Omental fat pad (tissue), 4 donors: Measurements from ENCODE around the gene HAUS7. TPM values are rescaled to one million over a fixed set of nuclear protein-coding genes. Genes with fewer than 3 reads are reported as not detected.
"Not testable (repeated sequence)": the region's sequence is repeated elsewhere in the genome, so short reads cannot be mapped to it uniquely, and the experiment has no call there.

Source experiments
- ATAC-seq: fragments of 150-250 bp; one replicate; pipeline ENCODE4 v1.9.1; 2016; ENCODE audit warnings: mild to moderate bottlenecking, moderate library complexity; ENCODE audit not compliant: low FRiP score
- DNase-seq: peaks from one replicate; pipeline ENCODE4 v3.0.0-alpha.2; 2019; ENCODE audit warnings: low spot score
- total RNA-seq, 4 donors: library from RNA; depleted of rRNA; stranded (reverse); fragments of >200 nt; gene quantifications; one replicate each; pipeline ENCODE4 v1.1.0, GENCODE V29; 2016
- TF ChIP-seq, protein P1 (sequence below), 3 donors: fragments of 450-650 bp; IDR thresholded peaks; one replicate each; pipeline ENCODE4 v1.5.1; 2016 to 2017; ENCODE audit warnings: antibody characterized with exemption in 3 of 3, mild to moderate bottlenecking in 3 of 3, moderate library complexity in 2 of 3

HAUS7 gene
- total RNA-seq, 4 donors from 2014 or later: 14.9 to 35.0 (median 23.9) TPM

DNA sequence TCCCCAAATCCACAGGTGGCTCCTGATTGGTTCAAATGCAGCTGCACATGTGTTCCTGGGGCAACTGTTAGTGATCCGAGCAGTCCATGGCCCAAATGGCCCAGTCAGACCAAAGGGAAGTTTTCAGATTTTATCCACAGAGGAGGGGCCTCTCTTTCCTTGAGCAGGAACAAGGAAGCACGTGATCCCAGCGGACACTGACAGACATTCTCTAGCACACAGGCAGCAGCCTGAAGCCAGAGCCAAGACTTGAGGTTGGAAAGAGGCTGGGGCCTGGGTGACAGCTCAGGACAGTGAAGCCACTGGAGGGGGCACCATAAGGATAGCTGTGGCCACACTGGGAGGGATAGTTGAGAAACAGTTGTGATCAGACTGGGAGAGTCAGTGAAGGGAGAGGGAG lies 62.6 kb downstream of the HAUS7 start:
- no peak for ATAC-seq
- DNase-seq: no peak
- TF ChIP-seq, protein P1, sequence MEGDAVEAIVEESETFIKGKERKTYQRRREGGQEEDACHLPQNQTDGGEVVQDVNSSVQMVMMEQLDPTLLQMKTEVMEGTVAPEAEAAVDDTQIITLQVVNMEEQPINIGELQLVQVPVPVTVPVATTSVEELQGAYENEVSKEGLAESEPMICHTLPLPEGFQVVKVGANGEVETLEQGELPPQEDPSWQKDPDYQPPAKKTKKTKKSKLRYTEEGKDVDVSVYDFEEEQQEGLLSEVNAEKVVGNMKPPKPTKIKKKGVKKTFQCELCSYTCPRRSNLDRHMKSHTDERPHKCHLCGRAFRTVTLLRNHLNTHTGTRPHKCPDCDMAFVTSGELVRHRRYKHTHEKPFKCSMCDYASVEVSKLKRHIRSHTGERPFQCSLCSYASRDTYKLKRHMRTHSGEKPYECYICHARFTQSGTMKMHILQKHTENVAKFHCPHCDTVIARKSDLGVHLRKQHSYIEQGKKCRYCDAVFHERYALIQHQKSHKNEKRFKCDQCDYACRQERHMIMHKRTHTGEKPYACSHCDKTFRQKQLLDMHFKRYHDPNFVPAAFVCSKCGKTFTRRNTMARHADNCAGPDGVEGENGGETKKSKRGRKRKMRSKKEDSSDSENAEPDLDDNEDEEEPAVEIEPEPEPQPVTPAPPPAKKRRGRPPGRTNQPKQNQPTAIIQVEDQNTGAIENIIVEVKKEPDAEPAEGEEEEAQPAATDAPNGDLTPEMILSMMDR (IDR thresholded peaks at IDR 0.05): no peak

DNA sequence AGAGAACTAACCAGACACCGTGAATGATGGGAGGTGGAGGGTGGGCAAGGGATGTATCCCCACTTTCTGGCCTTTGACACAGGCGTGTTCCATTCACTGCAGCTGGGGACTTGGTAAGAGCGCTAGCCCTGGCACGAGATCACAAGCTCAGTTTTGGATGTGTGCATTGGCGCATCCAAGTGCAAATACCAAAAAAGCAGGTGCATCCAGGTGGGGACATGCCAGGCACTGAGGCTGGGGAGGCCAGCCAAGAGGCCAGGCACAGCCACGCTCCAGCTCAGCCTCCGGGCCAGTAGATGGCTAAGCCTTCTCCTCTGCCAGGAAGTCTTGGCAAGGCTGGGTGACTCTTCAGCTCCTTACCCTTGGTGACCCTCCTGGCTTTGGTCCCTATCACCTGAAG lies 63.5 kb downstream of the HAUS7 start:
- TF ChIP-seq, protein P1 (IDR thresholded peaks at IDR 0.05): no peak
- DNase-seq (no peak), ATAC-seq (no peak)

DNA sequence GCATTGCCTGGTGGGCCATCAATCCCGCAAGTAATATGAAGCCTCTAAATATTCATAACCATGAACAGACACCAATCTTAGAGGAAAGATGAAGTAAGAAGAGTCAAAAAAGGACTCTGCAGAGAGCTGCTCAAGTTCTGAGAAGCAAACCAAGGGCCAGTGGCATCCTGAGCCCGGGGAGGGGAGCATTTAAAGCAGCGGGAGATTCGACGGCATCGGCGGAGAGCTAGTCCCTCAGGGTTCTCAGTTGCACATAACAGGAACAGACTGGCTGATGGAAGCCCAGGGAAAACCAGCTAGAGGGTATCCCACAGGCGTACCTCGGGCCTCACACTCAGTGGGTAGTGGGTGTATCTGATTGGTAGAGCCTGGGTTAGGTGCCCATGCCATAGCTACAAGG lies 64.4 kb downstream of the HAUS7 start:
- TF ChIP-seq, protein P1 (IDR thresholded peaks at IDR 0.05): no peak

DNA sequence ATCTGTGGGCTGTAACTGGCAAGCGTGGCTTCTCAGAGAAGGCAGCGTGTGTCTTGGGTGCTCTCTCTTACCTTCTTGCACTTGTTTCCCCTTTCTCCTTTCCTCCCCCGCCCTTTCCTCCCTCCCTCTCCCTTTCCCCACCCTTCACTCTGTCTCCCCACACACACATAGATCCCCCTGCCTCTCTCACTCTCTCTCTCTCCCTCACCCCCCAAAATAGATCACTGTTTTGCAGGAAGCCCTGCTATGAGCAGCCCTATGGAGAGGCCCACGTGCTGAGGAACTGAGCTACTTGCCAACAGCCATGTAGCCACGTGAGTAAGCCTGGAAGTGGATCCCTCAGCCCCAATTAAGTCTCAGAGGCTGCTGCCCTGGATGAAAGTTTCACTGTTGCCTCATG lies 65.0 kb downstream of the HAUS7 start:
- no peak for ATAC-seq
- TF ChIP-seq, protein P1 (IDR thresholded peaks at IDR 0.05): no peak
- DNase-seq: no peak

More for the DNA sequence above, 64.4 kb downstream of the HAUS7 start:
- no peak for ATAC-seq
- DNase-seq: no peak

DNA sequence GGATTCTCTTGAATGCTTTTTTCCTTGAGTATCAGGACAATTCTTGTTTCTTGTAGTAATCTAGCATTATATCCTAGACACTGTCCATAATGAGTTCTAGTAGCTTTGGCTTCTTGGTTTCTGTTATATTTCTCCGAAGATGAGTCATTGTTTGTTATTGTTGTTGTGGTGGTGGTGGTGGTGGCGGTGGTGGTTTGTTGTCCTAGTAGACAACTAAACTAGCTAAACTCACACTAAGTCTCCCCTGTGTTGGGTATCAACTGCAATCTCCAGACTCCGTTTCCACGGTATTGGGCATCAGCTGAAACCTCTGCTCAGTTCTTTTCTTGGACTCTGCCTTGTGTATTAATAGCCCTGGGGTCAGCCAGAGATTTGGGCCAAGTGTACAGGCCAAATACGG lies 66.0 kb downstream of the HAUS7 start:
- ATAC-seq, DNase-seq: not testable (repeated sequence)

DNA sequence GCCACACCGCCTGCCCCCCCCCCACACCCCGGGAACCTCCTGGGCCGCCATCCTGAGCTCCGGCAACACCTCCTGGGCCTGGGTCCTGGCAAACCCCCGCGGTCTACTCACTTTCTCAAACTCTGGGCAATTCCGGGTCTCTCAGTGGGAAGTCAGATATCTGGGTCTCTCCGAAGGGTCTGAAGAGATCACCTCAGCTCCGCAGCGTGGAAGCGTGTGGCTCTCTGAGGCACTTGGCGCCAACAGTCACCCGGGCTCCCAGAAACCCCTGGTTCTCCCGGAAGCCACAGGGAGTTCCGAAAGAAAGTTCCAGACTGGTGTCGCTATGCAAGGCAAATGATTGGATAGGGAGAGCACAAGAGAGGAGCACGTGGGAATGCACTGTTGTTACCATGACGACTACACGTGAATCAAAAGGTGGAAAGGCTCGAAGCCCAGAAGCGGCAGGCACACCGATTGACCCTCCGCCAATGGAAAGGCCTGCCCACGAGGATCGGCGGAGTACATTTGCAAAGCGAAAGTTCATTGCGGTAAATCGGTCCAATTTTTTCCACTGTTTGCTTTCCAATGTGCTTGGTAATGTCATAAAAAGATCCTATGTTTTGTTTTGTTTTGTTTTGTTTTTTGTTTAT lies 69.1 kb downstream of the HAUS7 start, which contains the start of gene PNMA6E:
Gene PNMA6E (minus strand): TSS at position 218 of the 632 bp plus-strand sequence. CDS start 2,501 bp downstream, outside the sequence.
- ATAC-seq: no peak
- DNase-seq: no peak

DNA sequence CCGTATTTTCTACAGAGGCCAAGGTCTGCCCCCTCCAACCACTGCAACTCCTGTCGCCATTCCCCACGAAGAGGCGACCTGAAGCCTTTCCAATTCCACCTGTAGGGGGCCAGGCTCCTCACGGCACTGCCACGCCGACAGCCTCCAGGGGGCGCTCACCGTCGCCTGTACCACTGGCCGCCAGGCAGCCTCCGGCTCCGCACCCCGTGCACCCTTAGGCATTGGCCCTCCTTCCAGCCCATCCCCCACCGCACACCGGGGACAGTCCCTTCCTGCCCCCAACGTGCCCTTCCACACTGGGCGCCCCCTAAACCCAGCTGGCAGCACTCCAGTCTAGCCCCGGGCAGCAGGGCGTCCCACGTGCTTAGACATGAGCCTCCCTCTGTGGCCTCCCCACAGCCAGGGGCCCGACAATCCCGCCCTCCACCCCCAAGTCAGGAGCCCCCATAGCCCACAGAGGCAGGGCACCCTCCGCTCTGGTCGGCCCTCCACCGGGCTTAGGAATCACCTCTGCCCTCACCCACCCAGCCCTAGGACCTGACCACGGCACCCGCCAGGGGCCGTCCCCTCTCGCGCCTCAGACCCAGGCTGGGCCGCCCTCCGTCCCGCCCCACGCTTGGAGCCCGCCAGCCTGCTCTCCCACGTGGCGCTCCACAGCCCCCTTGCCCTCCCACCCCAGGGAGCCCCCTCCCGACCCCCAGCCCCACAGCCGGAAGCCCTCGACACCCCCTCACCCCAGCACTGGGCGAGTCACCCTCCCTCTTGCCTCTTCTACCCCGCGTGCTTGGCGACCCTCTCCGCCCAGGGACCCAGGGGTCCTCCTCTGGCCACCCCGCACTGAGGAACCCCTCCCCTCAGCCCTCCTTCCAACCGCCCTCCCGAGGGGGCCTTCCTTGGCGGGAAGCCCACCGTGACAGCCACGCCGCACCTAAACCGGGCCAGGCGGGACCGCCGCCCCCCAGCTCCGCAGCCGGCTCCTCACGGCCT lies 69.9 kb downstream of the HAUS7 start:
- TF ChIP-seq, protein P1 (IDR thresholded peaks at IDR 0.05): no peak
- no peak for ATAC-seq
- no peak for DNase-seq

More for the DNA sequence above, 69.1 kb downstream of the HAUS7 start, which contains the start of gene PNMA6E:
- TF ChIP-seq, protein P1 (IDR thresholded peaks at IDR 0.05): no peak
